SU-DHL-6 (cell line): ENCODE measurements around the gene SOX14.

Experiments used
- EZH2phosphoT487 ChIP-seq: fragments of 200-600 bp; sonication (generic), shearing (Covaris generic); conservative IDR thresholded peaks from 2 replicates; pipeline ENCODE4 v1.6.1; 2018; ENCODE audit warnings: mild to moderate bottlenecking, antibody characterized with exemption, low read length, moderate library complexity, mixed read lengths
- TF ChIP-seq, protein P1 (sequence below): fragments of 200-600 bp; sonication (generic); IDR thresholded peaks from one replicate; pipeline ENCODE4 v1.5.1; 2017; ENCODE audit warnings: antibody characterized with exemption, mild to moderate bottlenecking, low read length, moderate library complexity; ENCODE audit not compliant: insufficient read depth, poor library complexity, severe bottlenecking

DNA sequence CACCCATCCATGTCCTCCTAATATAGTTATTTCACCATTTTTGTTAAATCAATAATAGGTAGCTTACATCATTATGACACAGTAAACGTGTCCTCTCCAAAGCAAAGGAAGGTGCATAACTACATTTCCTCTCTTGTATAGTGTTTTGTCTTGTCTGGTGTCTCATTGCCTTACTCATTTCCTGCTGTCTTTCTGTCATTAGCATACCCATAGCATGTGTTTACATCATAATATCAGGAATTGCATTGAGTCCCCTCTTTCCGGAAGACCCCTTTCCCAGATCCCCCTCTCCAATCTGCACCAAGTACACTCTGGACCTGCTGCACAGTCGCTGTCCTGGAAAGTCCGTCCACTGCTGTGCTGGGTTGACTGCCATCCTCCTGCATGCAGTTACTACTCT lies 47.9 kb downstream of the SOX14 start:
- TF ChIP-seq, protein P1, sequence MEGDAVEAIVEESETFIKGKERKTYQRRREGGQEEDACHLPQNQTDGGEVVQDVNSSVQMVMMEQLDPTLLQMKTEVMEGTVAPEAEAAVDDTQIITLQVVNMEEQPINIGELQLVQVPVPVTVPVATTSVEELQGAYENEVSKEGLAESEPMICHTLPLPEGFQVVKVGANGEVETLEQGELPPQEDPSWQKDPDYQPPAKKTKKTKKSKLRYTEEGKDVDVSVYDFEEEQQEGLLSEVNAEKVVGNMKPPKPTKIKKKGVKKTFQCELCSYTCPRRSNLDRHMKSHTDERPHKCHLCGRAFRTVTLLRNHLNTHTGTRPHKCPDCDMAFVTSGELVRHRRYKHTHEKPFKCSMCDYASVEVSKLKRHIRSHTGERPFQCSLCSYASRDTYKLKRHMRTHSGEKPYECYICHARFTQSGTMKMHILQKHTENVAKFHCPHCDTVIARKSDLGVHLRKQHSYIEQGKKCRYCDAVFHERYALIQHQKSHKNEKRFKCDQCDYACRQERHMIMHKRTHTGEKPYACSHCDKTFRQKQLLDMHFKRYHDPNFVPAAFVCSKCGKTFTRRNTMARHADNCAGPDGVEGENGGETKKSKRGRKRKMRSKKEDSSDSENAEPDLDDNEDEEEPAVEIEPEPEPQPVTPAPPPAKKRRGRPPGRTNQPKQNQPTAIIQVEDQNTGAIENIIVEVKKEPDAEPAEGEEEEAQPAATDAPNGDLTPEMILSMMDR, result no peak
- no peak for TF ChIP-seq EZH2phosphoT487
